Glutamatergic neuron (in vitro differentiated cells): ENCODE data around the gene FSTL4. TPM values are rescaled to one million over a fixed set of nuclear protein-coding genes. Genes with fewer than 3 reads are reported as not detected.

Experiments
- DNase-seq: peaks from one replicate; pipeline ENCODE4 v3.0.0; 2022
- H3K27ac Mint-ChIP-seq: one replicate; pipeline ENCODE4 v1.8.0; 2020; ENCODE audit warnings: mild to moderate bottlenecking, mixed read lengths, inconsistent platforms; ENCODE audit not compliant: unreplicated experiment
- H3K27me3 Mint-ChIP-seq: one replicate; pipeline ENCODE4 v1.8.0; 2020; ENCODE audit warnings: mild to moderate bottlenecking, moderate library complexity, mixed read lengths, inconsistent platforms; ENCODE audit not compliant: unreplicated experiment
- H3K36me3 Mint-ChIP-seq: one replicate; pipeline ENCODE4 v1.8.0; 2020; ENCODE audit warnings: mild to moderate bottlenecking, mixed read lengths, inconsistent platforms; ENCODE audit not compliant: unreplicated experiment
- H3K4me1 Mint-ChIP-seq: one replicate; pipeline ENCODE4 v1.8.0; 2020; ENCODE audit warnings: mild to moderate bottlenecking, low read depth, mixed read lengths, inconsistent platforms; ENCODE audit not compliant: unreplicated experiment
- H3K4me3 Mint-ChIP-seq: one replicate; pipeline ENCODE4 v1.8.0; 2020; ENCODE audit warnings: mild to moderate bottlenecking, mixed read lengths, inconsistent platforms; ENCODE audit not compliant: unreplicated experiment
- H3K9me3 Mint-ChIP-seq: one replicate; pipeline ENCODE4 v1.8.0; 2020; ENCODE audit warnings: mild to moderate bottlenecking, moderate library complexity, mixed read lengths, inconsistent platforms; ENCODE audit not compliant: unreplicated experiment
- total RNA-seq: library from RNA; stranded (reverse); fragmentation: NEBNext Ultra II Directional; extraction: Animal tissue kit (Norgen Biotek cat#: 25700); gene quantifications from one replicate; pipeline ENCODE4 v1.2.1, GENCODE V29; 2021; ENCODE audit not compliant: unreplicated experiment
- TF ChIP-seq, protein P1 (sequence below): fragments of 200-600 bp; sonication (generic); IDR thresholded peaks from one replicate; pipeline ENCODE4 v1.5.0; 2021; ENCODE audit not compliant: partially characterized antibody, unreplicated experiment

FSTL4 gene
- total RNA-seq, 1 donor from 2014 or later: 29.0 TPM

GRCh38 chr5:133653760-133654049 is 41.4 kb upstream of the FSTL4 start:
- peak; percentile 35 for DNase-seq
- TF ChIP-seq, protein P1, sequence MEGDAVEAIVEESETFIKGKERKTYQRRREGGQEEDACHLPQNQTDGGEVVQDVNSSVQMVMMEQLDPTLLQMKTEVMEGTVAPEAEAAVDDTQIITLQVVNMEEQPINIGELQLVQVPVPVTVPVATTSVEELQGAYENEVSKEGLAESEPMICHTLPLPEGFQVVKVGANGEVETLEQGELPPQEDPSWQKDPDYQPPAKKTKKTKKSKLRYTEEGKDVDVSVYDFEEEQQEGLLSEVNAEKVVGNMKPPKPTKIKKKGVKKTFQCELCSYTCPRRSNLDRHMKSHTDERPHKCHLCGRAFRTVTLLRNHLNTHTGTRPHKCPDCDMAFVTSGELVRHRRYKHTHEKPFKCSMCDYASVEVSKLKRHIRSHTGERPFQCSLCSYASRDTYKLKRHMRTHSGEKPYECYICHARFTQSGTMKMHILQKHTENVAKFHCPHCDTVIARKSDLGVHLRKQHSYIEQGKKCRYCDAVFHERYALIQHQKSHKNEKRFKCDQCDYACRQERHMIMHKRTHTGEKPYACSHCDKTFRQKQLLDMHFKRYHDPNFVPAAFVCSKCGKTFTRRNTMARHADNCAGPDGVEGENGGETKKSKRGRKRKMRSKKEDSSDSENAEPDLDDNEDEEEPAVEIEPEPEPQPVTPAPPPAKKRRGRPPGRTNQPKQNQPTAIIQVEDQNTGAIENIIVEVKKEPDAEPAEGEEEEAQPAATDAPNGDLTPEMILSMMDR: no peak
- Mint-ChIP-seq H3K9me3 (peaks cover 1% of the 10 kb centered on the region), H3K27ac (peak overlapping the region; percentile 28), H3K27me3 (no peaks in the 10 kb centered on the region), H3K36me3 (peaks cover 2% of the 10 kb centered on the region), H3K4me1 (peaks cover 25% of the 10 kb centered on the region), H3K4me3 (no peak overlapping the region)

GRCh38 chr5:133652951-133653759 is 40.8 kb upstream of the FSTL4 start:
- TF ChIP-seq, protein P1: no peak
- H3K4me3 Mint-ChIP-seq: no peak overlapping the region
- H3K27ac Mint-ChIP-seq: peak overlapping the region; percentile 28
- H3K27me3 Mint-ChIP-seq: no peaks in the 10 kb centered on the region
- peak; percentile 18 for DNase-seq
- peaks cover 1% of the 10 kb centered on the region for H3K9me3 Mint-ChIP-seq
- peaks cover 25% of the 10 kb centered on the region for H3K4me1 Mint-ChIP-seq
- peaks cover 4% of the 10 kb centered on the region for H3K36me3 Mint-ChIP-seq

GRCh38 chr5:133644000-133644865 is 31.9 kb upstream of the FSTL4 start:
- Mint-ChIP-seq H3K36me3 (peaks cover 22% of the 10 kb centered on the region), H3K4me1 (peaks cover 4% of the 10 kb centered on the region), H3K9me3 (no peaks in the 10 kb centered on the region), H3K4me3 (no peak overlapping the region), H3K27ac (no peak overlapping the region), H3K27me3 (no peaks in the 10 kb centered on the region)
- no peak for DNase-seq
- TF ChIP-seq, protein P1: no peak

DNA sequence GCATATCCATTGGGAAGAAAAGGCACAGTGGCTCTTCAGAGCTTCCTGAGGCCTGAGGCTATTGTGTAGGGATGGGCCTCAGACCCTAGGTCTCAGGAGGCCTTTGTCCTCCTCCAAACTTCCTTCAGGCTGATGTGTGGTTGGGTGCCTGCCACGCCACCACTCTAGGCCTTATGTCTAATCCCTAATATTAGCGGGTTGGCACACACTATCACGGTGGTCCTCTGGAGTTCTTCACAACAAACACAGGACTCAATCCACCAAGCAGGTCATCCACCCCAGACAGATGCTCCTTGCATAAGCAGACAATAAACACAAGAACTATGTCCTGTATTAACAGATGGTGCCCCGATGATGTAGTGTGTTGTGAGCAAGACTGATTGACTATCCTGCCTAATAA is 31.0 kb upstream of the FSTL4 start:
- TF ChIP-seq, protein P1: no peak
- DNase-seq: no peak
- no peak overlapping the region for H3K4me3 Mint-ChIP-seq
- peaks cover 4% of the 10 kb centered on the region for H3K4me1 Mint-ChIP-seq
- peaks cover 18% of the 10 kb centered on the region for H3K36me3 Mint-ChIP-seq
- H3K27me3 Mint-ChIP-seq: no peaks in the 10 kb centered on the region
- no peaks in the 10 kb centered on the region for H3K9me3 Mint-ChIP-seq
- no peak overlapping the region for H3K27ac Mint-ChIP-seq
